ENCODE results near the gene ETV3.
"Not testable (repeated sequence)": the region's sequence is repeated elsewhere in the genome, so short reads cannot be mapped to it uniquely, and the experiment has no call there.

ETV3 gene

GRCh38 chr1:157111396-157112165 lies 26.6 kb downstream of the ETV3 start:
- no peak for DNase-seq (ENCODE audit: low spot score)

GRCh38 chr1:157110686-157111085 lies 27.5 kb downstream of the ETV3 start:
- no peak for DNase-seq (ENCODE audit: low spot score)

GRCh38 chr1:157110003-157110402 lies 28.2 kb downstream of the ETV3 start:
- DNase-seq (ENCODE audit: low spot score): no peak

GRCh38 chr1:157108448-157108847 lies 29.7 kb downstream of the ETV3 start:
- DNase-seq (ENCODE audit: low spot score): no peak

GRCh38 chr1:157107702-157108101 lies 30.5 kb downstream of the ETV3 start:
- DNase-seq (ENCODE audit: low spot score): no peak

GRCh38 chr1:157106813-157107189 lies 31.4 kb downstream of the ETV3 start:
- DNase-seq (ENCODE audit: low spot score): no peak

GRCh38 chr1:157105988-157106812 lies 32.0 kb downstream of the ETV3 start:
- DNase-seq (ENCODE audit: low spot score): peak; percentile 82

- no peak for DNase-seq (ENCODE audit: low spot score)
Observed at GRCh38 chr1:157105298-157105987, 32.8 kb downstream of the ETV3 start.

- no peak for DNase-seq (ENCODE audit: low spot score)
Observed at GRCh38 chr1:157104598-157105293, 33.4 kb downstream of the ETV3 start.

GRCh38 chr1:157103268-157103667 lies 34.9 kb downstream of the ETV3 start:
- DNase-seq (ENCODE audit: low spot score): no peak

GRCh38 chr1:157101149-157101548 lies 37.0 kb downstream of the ETV3 start:
- DNase-seq (ENCODE audit: low spot score): no peak

- no peak for DNase-seq (ENCODE audit: low spot score)
Observed at GRCh38 chr1:157099633-157100009, 38.6 kb downstream of the ETV3 start, which contains the start of gene ETV3L. Gene ETV3L (minus strand): TSS chr1:157099808. CDS start chr1:157099523, 285 bp downstream.

- not testable (repeated sequence) for DNase-seq (ENCODE audit: low spot score)
Observed at GRCh38 chr1:157098987-157099632, 39.1 kb downstream of the ETV3 start.

- DNase-seq (ENCODE audit: low spot score): no peak
Observed at GRCh38 chr1:157098519-157098918, 39.7 kb downstream of the ETV3 start.

- DNase-seq (ENCODE audit: low spot score): no peak
Observed at GRCh38 chr1:157097692-157098091, 40.5 kb downstream of the ETV3 start.

GRCh38 chr1:157096881-157097280 lies 41.3 kb downstream of the ETV3 start:
- DNase-seq (ENCODE audit: low spot score): no peak

GRCh38 chr1:157095551-157095950 lies 42.6 kb downstream of the ETV3 start:
- DNase-seq (ENCODE audit: low spot score): no peak

- DNase-seq (ENCODE audit: low spot score): no peak
Observed at GRCh38 chr1:157095091-157095490, 43.1 kb downstream of the ETV3 start.

- no peak for DNase-seq (ENCODE audit: low spot score)
Observed at GRCh38 chr1:157092831-157093230, 45.4 kb downstream of the ETV3 start.

- no peak for DNase-seq (ENCODE audit: low spot score)
Observed at GRCh38 chr1:157091668-157092273, 46.4 kb downstream of the ETV3 start.

GRCh38 chr1:157091186-157091585 lies 47.0 kb downstream of the ETV3 start:
- no peak for DNase-seq (ENCODE audit: low spot score)

Data from kidney capillary endothelial cell (primary cell).